HAP-1 (cell line): ENCODE results near the gene SMTNL1.

Source experiments
- DNase-seq, 2 experiments: peaks; one replicate each; pipeline ENCODE4 v3.0.0-alpha.2; 2016 to 2020; ENCODE audit warnings: low spot score in 2 of 2
- H3K27me3 ChIP-seq: fragments of 250-450 bp; sonication (Bioruptor Pico); 2 replicates; pipeline ENCODE4 v1.5.1; 2020; ENCODE audit warnings: low read depth, mild to moderate bottlenecking, moderate library complexity
- H3K36me3 ChIP-seq: fragments of 250-450 bp; sonication (Bioruptor Pico); replicated peaks from 2 replicates; pipeline ENCODE4 v1.5.1; 2020; ENCODE audit warnings: mild to moderate bottlenecking
- H3K4me1 ChIP-seq: fragments of 250-450 bp; sonication (Bioruptor Pico); 2 replicates; pipeline ENCODE4 v1.5.1; 2020; ENCODE audit warnings: mild to moderate bottlenecking
- H3K4me3 ChIP-seq: fragments of 250-450 bp; sonication (Bioruptor Pico); 2 replicates; pipeline ENCODE4 v1.5.1; 2020; ENCODE audit warnings: mild to moderate bottlenecking, moderate library complexity
- H3K9me3 ChIP-seq: fragments of 250-450 bp; sonication (Bioruptor Pico); 2 replicates; pipeline ENCODE4 v1.5.1; 2020; ENCODE audit warnings: mild to moderate bottlenecking, moderate library complexity
- in situ Hi-C: fragments of 300-500 bp; cut with MboI; formaldehyde crosslinking; loops from 3 replicates; pipeline ENCODE4 v1.14.3; 2020; ENCODE audit warnings: low sequenced_read_pairs, inconsistent platforms, mixed read lengths

The SMTNL1 gene

GRCh38 chr11:57598831-57599155, 61.4 kb downstream of the SMTNL1 start:
- H3K4me1 ChIP-seq = no peaks in the 10 kb centered on the region
- in situ Hi-C loops = no loop called here
- H3K4me3 ChIP-seq = no peak overlapping the region
- H3K27me3 ChIP-seq = 0 out of 2 replicates have a peak, but pooled peaks cover 3% of the 10 kb centered on the region
- no peaks in the 10 kb centered on the region for H3K36me3 ChIP-seq
- H3K9me3 ChIP-seq = no peaks in the 10 kb centered on the region
- DNase-seq = no peak

GRCh38 chr11:57599381-57599780, 62.0 kb downstream of the SMTNL1 start:
- no peaks in the 10 kb centered on the region for H3K36me3 ChIP-seq
- in situ Hi-C loops = no loop called here
- H3K9me3 ChIP-seq = no peaks in the 10 kb centered on the region
- H3K4me1 ChIP-seq = no peaks in the 10 kb centered on the region
- peaks cover 3% of the 10 kb centered on the region; the same call in 1 of the 2 replicates for H3K27me3 ChIP-seq
- no peak for DNase-seq
- no peak overlapping the region for H3K4me3 ChIP-seq
